ENCODE measurements around the gene WWOX. TPM values are rescaled to one million over a fixed set of nuclear protein-coding genes. Genes with fewer than 3 reads are reported as not detected.
A peak's percentile ranks its signal among the peaks of the same experiment; 100 is the strongest.

The WWOX gene
- total and polyA plus RNA-seq, 2 of the 13 experiments (the other 11 are each of a cell fraction or from before 2014, with no cell fraction given): 9.1 to 37.4 TPM

GRCh38 chr16:78130950-78131349, 31.5 kb downstream of the WWOX start:
- intact Hi-C loops (cut with micrococcal nuclease; ENCODE audit: unreplicated experiment) (loop anchor here (5.0 kb wide), 1 partner anchor 356 kb away; no protein-coding TSS in a partner anchor), in situ Hi-C loops (cut with HindIII; ENCODE audit: extremely low pct_ligation_motif_present, low pct_unique_long_range_greater_than_20kb) (loop anchor here (5.0 kb wide), 1 partner anchor 51 kb away; no protein-coding TSS in a partner anchor)
- POLR2A ChIA-PET: no interaction called here
- no peaks in the 10 kb centered on the region for H3K36me3 ChIP-seq (replicated peaks in 1 of 2; ENCODE audit: control insufficient read depth in 1 of 2, insufficient read depth in 2 of 2, low read length in 2 of 2)
- no peaks in the 10 kb centered on the region for H4K20me1 ChIP-seq (ENCODE audit: insufficient read depth, low read length)
- no peak overlapping the region for H2AFZ ChIP-seq (ENCODE audit: low read length)
- no peak overlapping the region for H3K9ac ChIP-seq (ENCODE audit: insufficient read depth, low read depth, low read length)
- CTCF ChIA-PET (ENCODE audit: low intra/inter-chr PET ratio, low total read pairs): no interaction called here
- peak; percentile 32 for DNase-seq (ENCODE audit: low spot score)
- no peak for FAIRE-seq
- no peaks in the 10 kb centered on the region for H3K79me2 ChIP-seq (ENCODE audit: insufficient read depth, low read length)
- WGBS (ENCODE audit: low lambda C conversion rate): 50% methylated on average over 5 of the region's 5 CpGs
- H3K4me2 ChIP-seq (ENCODE audit: low read depth, low read length): no peak overlapping the region
- peak overlapping the region; percentile 1 for H3K27ac ChIP-seq (ENCODE audit: extremely low read length, insufficient read depth, low read length)
- H3K4me1 ChIP-seq (ENCODE audit: insufficient read depth, low read length): peaks cover 64% of the 10 kb centered on the region
- no peaks in the 10 kb centered on the region for H3K9me3 ChIP-seq (ENCODE audit: low read length)
- no peaks in the 10 kb centered on the region for H3K27me3 ChIP-seq (ENCODE audit: control insufficient read depth in 1 of 2, insufficient read depth in 2 of 2, low read length in 2 of 2)
- no peak overlapping the region for H3K4me3 ChIP-seq (replicated peaks in 1 of 3; ENCODE audit: insufficient read depth in 1 of 3, low read depth in 2 of 3, low read length in 3 of 3)
- peak; percentile 7; the same call in 2 of the 3 replicates for ATAC-seq
- BruUV-seq (replicated peaks): no TSS peak
- TF ChIP-seq ZFY (CRISPR knock-in tag; IDR thresholded peaks at IDR 0.05): no peak
- peak; percentile 53; the same call in 1 of the 2 replicates for TF ChIP-seq SOX5 (CRISPR knock-in tag; IDR thresholded peaks at IDR 0.05; ENCODE audit: borderline replicate concordance)
- TF ChIP-seq ZNF34 (CRISPR knock-in tag; IDR thresholded peaks at IDR 0.05; ENCODE audit: borderline replicate concordance): no peak
- no peak for TF ChIP-seq SOX6 (IDR thresholded peaks at IDR 0.05)
- peak; percentile 67 for TF ChIP-seq SOX6 (CRISPR knock-in tag; IDR thresholded peaks at IDR 0.05)
- TF ChIP-seq TERF1 (CRISPR knock-in tag; IDR thresholded peaks at IDR 0.05): no peak
- TF ChIP-seq MAFK (conservative IDR thresholded peaks at IDR 0.05 in 1 of 2, IDR thresholded peaks at IDR 0.05 in 1 of 2; ENCODE audit: low read length in 2 of 2): no peak
- no peak for TF ChIP-seq ZNF660 (CRISPR knock-in tag; IDR thresholded peaks at IDR 0.05; ENCODE audit: borderline replicate concordance, low read depth)
- no peak for TF ChIP-seq JUNB (CRISPR knock-in tag; IDR thresholded peaks at IDR 0.05; ENCODE audit: borderline replicate concordance)
- no peak for TF ChIP-seq KLF6 (CRISPR knock-in tag; IDR thresholded peaks at IDR 0.05)
- TF ChIP-seq ZNF468 (CRISPR knock-in tag; IDR thresholded peaks at IDR 0.05): 0 out of 2 replicates have a peak, but pooled peaks have one; percentile 20
- TF ChIP-seq POGZ (CRISPR knock-in tag; IDR thresholded peaks at IDR 0.05): 0 out of 2 replicates have a peak, but pooled peaks have one; percentile 43
- 0 out of 2 replicates have a peak, but pooled peaks have one; percentile 18 for TF ChIP-seq FOSL2 (CRISPR knock-in tag; IDR thresholded peaks at IDR 0.05)
- no peak for TF ChIP-seq KMT2A (CRISPR knock-in tag; IDR thresholded peaks at IDR 0.05)
- TF ChIP-seq ZNF12 (CRISPR knock-in tag; IDR thresholded peaks at IDR 0.05): no peak
- TF ChIP-seq SALL1 (CRISPR knock-in tag; IDR thresholded peaks at IDR 0.05): peak; percentile 19
- TF ChIP-seq DNMT3B (CRISPR knock-in tag; conservative IDR thresholded peaks at IDR 0.05): no peak
- TF ChIP-seq ZNF441 (CRISPR knock-in tag; IDR thresholded peaks at IDR 0.05; ENCODE audit: borderline replicate concordance): 0 out of 2 replicates have a peak, but pooled peaks have one; percentile 31
- TF ChIP-seq HNF4A (CRISPR knock-in tag; IDR thresholded peaks at IDR 0.05): peak; percentile 54; the same call in 1 of the 2 replicates
- peak; percentile 33; the same call in 1 of the 2 replicates for TF ChIP-seq ZBTB33 (CRISPR knock-in tag; IDR thresholded peaks at IDR 0.05)
- no peak for TF ChIP-seq ZNF619 (CRISPR knock-in tag; IDR thresholded peaks at IDR 0.05)
- no peak for TF ChIP-seq TFAP4 (IDR thresholded peaks at IDR 0.05; ENCODE audit: borderline replicate concordance, low read depth)
- TF ChIP-seq ATF1 (CRISPR knock-in tag; IDR thresholded peaks at IDR 0.05): no peak
